GM21515 (cell line): ENCODE results near the gene ERF.
"Not testable (repeated sequence)": the region's sequence is repeated elsewhere in the genome, so short reads cannot be mapped to it uniquely, and the experiment has no call there.

ENCODE experiments used
- ATAC-seq: cut with Tn5 transposase; IDR thresholded peaks from one replicate; pipeline ENCODE4 v1.9.1; 2021; ENCODE audit not compliant: unreplicated experiment

The ERF gene

DNA sequence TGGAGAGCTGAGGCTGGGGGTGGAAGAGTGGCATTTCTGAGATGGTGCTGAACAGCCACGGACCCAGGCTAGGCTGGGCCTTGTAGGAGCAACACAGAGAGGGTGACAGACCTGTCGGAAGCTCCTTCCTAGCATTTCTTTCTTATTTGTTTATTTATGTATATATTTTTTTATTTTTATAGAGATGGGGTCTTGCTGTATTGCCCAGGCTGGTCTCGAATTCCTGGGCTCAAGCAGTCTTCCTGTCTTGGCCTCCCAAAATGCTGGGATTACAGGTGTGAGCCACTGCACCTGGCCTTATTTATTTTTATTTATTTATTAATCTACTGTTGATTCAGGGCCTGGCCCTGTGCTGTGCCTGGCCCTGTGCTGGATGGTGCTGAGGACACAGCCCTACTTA, 20.6 kb upstream of the ERF start:
- ATAC-seq = no peak

DNA sequence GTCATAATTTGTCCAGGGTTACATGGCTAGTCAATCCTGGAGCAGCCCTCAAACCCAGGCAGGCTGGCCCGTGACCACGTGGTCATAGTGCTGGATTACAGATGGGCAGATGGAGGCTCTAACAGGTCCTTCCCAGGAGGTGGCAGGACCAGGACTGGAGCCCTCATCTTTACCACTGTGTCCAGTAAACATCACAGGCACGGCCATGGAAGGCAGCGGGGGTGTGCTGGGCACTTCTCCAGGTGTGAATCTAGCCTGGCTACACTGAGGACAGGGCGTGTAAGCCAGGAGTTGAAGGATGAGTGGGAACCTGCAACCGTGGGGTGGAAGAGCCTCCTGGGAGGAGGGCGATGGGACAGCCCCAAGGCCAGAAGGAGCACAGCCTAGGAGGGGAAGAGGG, 20.2 kb upstream of the ERF start:
- ATAC-seq = no peak

DNA sequence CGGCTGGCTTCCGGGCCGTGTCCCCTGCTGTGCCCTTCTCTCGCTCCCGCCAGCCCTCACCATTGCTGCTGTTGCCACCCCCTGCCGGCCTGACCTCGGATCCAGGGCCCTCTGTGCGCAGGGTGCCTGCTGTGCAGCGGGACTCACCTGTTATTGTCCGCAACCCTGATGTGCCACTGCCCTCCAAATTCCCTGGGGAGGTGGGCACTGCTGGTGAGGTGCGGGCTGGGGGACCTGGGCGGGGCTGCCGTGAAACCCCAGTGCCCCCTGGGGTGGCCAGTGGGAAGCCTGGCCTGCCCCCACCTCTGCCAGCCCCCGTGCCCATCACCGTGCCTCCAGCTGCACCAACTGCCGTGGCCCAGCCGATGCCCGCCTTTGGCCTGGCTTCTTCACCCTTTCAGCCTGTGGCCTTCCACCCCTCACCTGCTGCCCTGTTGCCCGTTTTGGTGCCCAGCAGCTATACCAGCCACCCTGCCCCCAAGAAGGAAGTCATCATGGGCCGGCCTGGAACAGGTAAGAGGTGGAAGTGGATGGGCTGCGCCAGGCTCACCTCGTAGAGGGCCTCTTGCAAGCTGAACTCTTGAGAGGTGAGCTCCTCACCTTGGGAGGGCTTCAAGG, 19.2 kb upstream of the ERF start:
- ATAC-seq = no peak

- no peak for ATAC-seq
These were observed 18.6 kb upstream of the ERF start for GRCh38 chr19:42273407-42274064.

DNA sequence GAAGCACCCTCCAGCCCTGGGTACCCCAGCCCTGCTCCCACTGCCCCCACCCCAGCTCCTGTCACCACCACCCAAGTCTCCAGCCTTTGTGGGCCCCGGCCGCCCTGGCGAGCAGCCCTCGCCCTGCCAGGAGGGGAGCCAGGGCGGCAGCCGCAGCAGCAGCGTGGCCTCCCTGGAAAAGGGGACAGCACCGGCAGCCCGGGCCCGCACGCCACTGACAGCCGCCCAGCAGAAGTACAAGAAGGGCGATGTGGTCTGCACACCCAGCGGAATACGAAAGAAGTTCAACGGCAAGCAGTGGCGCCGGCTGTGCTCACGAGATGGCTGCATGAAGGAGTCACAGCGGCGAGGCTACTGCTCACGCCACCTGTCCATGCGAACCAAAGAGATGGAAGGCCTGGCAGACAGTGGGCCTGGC, 18.1 kb upstream of the ERF start:
- ATAC-seq = no peak

- ATAC-seq = no peak
These were observed 17.6 kb upstream of the ERF start for GRCh38 chr19:42272535-42272897.

DNA sequence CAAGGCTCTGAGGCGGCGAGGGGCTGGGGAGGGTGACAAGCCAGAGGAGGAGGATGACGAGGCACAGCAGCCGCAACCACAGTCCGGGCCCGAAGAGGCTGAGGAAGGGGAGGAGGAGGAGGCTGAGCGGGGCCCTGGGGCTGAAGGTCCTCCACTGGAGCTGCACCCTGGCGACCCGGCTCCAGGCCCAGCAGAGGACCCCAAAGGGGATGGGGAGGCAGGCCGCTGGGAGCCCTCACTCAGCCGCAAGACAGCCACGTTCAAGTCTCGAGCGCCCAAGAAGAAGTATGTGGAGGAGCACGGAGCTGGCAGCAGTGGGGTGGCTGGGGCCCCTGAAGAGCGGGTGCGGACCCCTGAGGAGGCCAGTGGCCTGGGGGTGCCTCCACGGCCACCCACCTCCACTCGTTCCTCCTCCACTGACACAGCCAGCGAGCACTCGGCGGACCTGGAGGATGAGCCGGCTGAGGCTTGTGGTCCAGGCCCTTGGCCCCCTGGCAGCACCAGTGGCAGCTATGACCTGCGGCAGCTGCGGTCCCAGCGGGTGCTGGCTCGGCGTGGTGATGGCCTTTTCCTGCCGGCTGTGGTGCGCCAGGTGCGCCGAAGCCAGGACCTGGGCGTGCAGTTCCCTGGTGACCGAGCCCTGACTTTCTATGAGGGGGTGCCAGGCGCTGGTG, 17.1 kb upstream of the ERF start:
- ATAC-seq = no peak

DNA sequence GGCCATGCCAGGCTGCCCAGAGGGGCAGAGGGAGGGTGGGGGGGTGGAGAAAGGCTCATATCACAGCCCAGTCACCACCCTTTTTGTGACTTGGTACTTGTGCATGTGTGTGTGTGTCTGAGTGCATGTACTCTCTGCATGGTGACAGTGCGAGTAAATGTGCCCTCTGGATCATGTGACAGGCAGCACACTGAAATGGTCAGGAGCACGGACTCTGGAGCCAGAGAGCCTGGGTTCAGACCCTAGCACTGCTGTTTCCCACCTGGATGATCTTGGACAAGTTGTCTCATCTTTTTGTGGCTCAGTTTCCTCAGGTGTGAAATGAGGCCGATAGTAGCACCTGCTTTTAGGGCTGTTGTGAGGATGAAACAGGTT, 16.1 kb upstream of the ERF start:
- ATAC-seq = no peak

DNA sequence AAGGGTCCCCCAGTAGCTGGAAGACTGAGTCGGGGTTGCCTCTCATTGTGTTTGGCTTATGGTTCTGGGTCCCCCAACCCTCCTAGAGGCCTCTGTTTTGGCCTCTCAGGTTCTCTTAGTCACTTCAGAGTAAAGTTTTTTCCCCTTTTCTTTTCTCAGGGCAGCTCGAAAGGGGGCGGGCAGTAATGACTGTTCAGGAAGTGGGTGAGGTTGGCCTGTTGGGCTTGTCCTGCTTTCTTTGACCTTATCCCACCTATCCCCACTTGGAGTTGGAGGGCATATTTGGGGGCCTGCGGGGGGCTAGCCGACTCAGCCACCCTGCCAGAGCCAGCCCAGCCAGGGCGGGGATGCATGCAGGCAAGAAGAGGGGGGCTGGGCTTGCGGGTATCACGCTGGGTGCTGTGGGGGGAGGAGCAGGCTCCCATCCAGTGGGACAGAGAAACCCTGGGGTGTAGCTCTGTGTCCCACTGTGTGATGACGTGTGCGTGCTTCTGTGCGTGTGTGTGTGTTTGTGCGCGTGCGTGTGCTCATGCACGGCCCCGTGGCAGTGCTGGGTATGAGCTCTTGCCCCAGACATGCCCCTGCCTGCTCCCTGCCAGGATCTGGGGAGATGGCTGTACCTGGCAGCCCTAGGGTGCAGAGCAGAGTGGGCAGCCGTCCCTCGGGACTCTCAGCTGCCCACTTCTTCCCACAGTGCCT, 15.6 kb upstream of the ERF start:
- no peak for ATAC-seq

GRCh38 chr19:42269478-42270345, 14.8 kb upstream of the ERF start:
- ATAC-seq = no peak

DNA sequence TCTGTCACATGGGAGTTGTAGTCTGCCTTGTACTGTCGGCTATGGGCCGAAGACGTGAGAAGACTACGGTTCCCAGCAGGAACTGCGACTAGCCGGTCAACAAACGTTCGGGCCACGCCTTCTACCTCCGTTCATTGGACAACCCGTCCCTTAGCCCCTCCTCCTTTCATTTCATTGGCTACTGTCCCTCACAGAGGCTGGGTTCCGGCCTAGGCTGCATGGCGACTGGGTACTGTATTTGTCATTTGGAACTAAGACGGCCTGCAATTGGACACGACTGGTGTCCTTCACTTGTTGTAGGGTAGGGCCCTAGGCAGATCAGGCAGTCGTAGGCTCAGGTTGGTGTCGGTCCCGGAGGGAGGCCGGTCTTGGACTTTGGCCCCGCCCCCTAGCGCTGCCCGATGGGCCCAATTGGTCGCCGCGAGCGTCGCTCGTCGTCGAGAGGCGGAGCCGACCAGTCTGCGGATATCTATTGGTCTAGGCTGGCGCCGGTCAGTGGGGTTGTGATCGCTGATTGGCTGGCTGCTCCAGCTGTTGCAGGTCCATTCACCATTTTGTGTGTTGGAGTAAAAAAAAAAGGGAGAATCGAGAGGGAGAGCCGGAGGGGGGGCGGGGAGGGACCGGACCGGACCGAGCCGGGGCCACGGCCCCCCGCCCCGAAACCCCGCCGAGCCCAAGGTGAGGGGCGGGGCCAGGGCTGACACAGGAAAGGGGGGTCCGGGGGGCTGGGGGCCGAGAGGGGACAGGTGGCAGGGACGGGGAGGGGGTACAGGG, 14.0 kb upstream of the ERF start, which contains the start of gene CIC:
Gene CIC (plus strand): TSS at position 549 of the 774 bp plus-strand sequence. CDS start 2,532 bp downstream, outside the sequence.
- ATAC-seq = peak; percentile 72

GRCh38 chr19:42268142-42268703, 13.3 kb upstream of the ERF start:
- peak; percentile 50 for ATAC-seq

DNA sequence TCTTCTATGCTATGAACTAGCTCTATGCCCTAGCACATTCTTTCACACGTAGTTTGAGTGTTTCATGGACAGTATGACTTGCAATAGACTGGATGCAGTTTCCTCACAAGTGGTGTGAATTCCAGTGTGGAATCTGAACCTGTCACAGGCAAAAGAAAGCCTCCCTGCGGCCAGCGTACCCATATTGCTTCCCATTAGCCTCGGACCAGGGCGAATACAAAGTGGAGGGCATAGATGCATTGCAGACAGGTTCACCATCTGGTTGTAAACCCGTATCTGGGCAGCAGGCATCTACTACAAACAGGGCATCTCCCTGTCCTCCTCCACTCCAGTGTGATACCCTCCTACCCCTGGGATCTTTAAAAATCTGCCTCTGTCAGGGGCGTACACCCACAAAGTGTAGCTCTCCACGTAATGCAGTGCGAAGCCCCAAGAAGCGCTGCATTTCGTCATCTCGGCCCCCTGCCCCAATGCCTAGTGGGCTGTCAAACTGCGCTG, 12.8 kb upstream of the ERF start:
- ATAC-seq = no peak

GRCh38 chr19:42266928-42267603, 12.1 kb upstream of the ERF start:
- not testable (repeated sequence) for ATAC-seq

GRCh38 chr19:42266105-42266504, 11.2 kb upstream of the ERF start:
- ATAC-seq = not testable (repeated sequence)

- ATAC-seq = no peak
These were observed 6.8 kb upstream of the ERF start for GRCh38 chr19:42261763-42262162.

GRCh38 chr19:42257842-42258241, 2.9 kb upstream of the ERF start:
- not testable (repeated sequence) for ATAC-seq

GRCh38 chr19:42255766-42256745, 1.1 kb upstream of the ERF start:
- ATAC-seq = no peak
